WERI-Rb-1 (cell line): ENCODE results near the gene ZFP62.

Experiments used
- DNase-seq: peaks from one replicate; pipeline ENCODE4 v3.0.0-alpha.2; 2020
- H3K27ac ChIP-seq: fragments of 250-450 bp; sonication (Bioruptor Pico); 2 replicates; pipeline ENCODE4 v1.5.1; 2020; ENCODE audit warnings: mild to moderate bottlenecking, moderate library complexity
- H3K27me3 ChIP-seq: fragments of 250-450 bp; sonication (Bioruptor Pico); 2 replicates; pipeline ENCODE4 v1.5.1; 2021; ENCODE audit warnings: mild to moderate bottlenecking, low read depth, moderate library complexity; ENCODE audit not compliant: insufficient read depth, severe bottlenecking
- H3K36me3 ChIP-seq: fragments of 250-450 bp; sonication (Bioruptor Pico); 2 replicates; pipeline ENCODE4 v1.5.1; 2020; ENCODE audit warnings: mild to moderate bottlenecking, moderate library complexity
- H3K4me3 ChIP-seq: 2 replicates; pipeline ENCODE4 v1.5.1; 2011; ENCODE audit warnings: low read depth, mild to moderate bottlenecking, control low read depth, low read length
- H3K9me3 ChIP-seq: fragments of 250-450 bp; sonication (Bioruptor Pico); 2 replicates; pipeline ENCODE4 v1.5.1; 2021; ENCODE audit warnings: mild to moderate bottlenecking, moderate library complexity; ENCODE audit not compliant: severe bottlenecking
- TF ChIP-seq, protein P1 (sequence below): IDR thresholded peaks from 2 replicates; pipeline ENCODE4 v1.5.1; 2011; ENCODE audit warnings: low read depth, mild to moderate bottlenecking, control low read depth, inconsistent platforms, low read length

ZFP62 gene

DNA sequence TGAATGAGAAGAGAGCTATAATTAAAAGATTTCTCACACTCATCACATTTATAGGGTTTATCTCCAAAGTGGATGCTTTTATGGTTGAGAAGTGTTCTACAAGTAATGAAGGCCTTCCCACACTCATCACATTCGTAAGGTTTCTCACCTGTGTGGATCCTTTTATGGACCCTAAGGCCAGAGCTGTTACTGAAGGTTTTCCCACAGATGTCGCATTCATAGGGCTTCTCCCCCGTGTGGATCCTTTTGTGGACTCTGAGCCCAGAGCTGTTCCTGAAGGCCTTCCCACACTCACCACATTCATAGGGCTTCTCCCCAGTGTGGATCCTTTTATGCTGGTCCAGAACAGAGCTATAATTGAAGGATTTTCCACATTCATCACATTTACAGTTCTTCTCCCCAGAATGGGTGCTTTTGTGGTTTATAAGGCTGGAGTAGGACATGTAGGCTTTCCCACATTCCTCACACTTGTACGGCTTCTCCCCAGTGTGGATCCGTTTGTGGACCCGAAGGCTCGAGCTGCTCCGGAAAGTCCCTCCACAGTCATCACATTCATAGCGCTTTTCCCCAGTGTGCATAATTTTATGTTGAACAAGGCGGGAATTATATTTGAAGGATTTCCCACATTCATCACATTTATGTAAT is 10.5 kb downstream of the ZFP62 start:
- TF ChIP-seq, protein P1, sequence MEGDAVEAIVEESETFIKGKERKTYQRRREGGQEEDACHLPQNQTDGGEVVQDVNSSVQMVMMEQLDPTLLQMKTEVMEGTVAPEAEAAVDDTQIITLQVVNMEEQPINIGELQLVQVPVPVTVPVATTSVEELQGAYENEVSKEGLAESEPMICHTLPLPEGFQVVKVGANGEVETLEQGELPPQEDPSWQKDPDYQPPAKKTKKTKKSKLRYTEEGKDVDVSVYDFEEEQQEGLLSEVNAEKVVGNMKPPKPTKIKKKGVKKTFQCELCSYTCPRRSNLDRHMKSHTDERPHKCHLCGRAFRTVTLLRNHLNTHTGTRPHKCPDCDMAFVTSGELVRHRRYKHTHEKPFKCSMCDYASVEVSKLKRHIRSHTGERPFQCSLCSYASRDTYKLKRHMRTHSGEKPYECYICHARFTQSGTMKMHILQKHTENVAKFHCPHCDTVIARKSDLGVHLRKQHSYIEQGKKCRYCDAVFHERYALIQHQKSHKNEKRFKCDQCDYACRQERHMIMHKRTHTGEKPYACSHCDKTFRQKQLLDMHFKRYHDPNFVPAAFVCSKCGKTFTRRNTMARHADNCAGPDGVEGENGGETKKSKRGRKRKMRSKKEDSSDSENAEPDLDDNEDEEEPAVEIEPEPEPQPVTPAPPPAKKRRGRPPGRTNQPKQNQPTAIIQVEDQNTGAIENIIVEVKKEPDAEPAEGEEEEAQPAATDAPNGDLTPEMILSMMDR = no peak
- no peaks in the 10 kb centered on the region for H3K27me3 ChIP-seq
- H3K9me3 ChIP-seq = no peaks in the 10 kb centered on the region
- no peak for DNase-seq
- H3K4me3 ChIP-seq = no peak overlapping the region
- H3K36me3 ChIP-seq = peaks cover 17% of the 10 kb centered on the region
- no peak overlapping the region for H3K27ac ChIP-seq

DNA sequence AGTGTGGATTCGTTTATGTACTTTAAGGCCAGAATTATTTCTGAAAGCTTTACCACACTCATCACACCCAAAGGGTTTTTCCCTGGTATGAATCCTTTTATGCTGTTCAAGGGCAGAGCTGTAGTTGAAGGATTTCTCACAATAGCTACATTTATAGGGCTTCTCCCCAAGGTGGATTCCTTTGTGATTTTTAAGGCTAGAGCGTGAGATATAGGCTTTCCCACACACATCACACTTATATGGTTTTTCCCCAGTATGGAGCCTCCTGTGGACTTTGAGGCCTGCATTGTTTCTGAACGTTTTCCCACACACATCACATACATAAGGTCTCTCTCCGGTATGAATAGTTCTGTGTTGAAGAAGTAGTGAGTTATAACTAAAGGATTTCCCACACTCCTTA is 11.2 kb downstream of the ZFP62 start:
- Histone ChIP-seq H3K27me3 (no peaks in the 10 kb centered on the region), H3K4me3 (no peak overlapping the region), H3K36me3 (peaks cover 17% of the 10 kb centered on the region), H3K27ac (no peak overlapping the region), H3K9me3 (no peaks in the 10 kb centered on the region)
- DNase-seq = no peak
- TF ChIP-seq, protein P1 = no peak

DNA sequence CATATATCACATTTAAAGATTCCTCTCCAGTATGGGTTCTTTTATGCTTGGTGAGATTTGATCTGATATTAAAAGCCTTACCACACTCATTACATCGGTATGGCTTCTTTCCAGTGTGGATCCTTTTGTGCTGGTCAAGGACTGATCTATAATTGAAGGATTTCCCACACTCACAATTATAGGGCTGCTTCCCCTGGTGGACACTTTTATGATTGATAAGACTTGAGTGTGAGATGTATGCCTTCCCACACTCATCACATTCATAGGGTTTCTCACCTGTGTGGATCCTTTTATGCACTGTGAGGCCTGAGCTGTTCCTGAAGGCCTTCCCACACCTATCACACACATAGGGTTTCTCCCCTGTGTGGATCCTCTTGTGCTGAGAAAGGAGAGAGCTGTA is 12.2 kb downstream of the ZFP62 start:
- DNase-seq = no peak
- H3K36me3 ChIP-seq = peaks cover 17% of the 10 kb centered on the region
- H3K27me3 ChIP-seq = no peaks in the 10 kb centered on the region
- TF ChIP-seq, protein P1 = no peak
- H3K9me3 ChIP-seq = no peaks in the 10 kb centered on the region
- H3K27ac ChIP-seq = no peak overlapping the region
- no peak overlapping the region for H3K4me3 ChIP-seq

DNA sequence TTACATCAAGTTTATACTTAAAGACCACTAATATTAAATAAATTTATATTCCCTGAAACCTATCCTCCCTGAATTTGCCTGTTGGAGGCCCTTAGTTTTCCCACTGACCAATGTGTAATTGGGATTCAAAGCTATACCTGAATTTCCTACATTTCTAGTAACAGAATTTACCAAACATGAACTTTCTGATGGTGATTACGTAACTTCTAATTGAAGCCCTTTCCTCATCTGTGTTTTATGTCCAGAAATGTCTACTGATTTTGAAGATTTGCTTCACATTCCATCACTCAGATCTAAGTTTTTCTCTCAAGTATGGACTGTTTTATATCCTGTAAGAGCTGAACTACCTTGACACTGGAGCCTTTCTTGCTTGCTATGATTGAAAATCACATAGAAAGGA is 12.8 kb downstream of the ZFP62 start:
- TF ChIP-seq, protein P1 = no peak
- Histone ChIP-seq H3K9me3 (no peaks in the 10 kb centered on the region), H3K27ac (no peak overlapping the region), H3K27me3 (no peaks in the 10 kb centered on the region), H3K4me3 (no peak overlapping the region), H3K36me3 (peaks cover 17% of the 10 kb centered on the region)
- DNase-seq = no peak

DNA sequence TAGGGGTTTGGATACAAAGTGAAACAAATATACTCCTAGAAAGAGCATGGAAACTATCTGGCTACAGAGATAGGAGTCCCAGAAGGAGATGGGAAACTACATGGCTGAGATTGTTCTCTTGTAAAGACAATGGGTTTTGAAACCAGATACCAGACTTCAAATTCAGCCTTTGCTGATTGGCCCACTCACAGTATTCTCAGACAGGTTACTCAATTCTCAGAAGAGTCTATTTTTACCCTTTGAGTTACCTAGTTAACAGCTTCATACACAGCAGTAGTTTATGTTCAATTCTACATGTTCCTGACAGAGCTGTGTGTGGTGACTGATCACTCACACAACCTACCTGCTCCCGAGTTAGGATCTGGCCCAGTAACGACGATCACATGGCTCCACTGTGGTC is 14.1 kb downstream of the ZFP62 start:
- Histone ChIP-seq H3K36me3 (peaks cover 17% of the 10 kb centered on the region), H3K27me3 (no peaks in the 10 kb centered on the region), H3K27ac (no peak overlapping the region), H3K9me3 (no peaks in the 10 kb centered on the region), H3K4me3 (no peak overlapping the region)
- no peak for DNase-seq
- TF ChIP-seq, protein P1 = no peak

DNA sequence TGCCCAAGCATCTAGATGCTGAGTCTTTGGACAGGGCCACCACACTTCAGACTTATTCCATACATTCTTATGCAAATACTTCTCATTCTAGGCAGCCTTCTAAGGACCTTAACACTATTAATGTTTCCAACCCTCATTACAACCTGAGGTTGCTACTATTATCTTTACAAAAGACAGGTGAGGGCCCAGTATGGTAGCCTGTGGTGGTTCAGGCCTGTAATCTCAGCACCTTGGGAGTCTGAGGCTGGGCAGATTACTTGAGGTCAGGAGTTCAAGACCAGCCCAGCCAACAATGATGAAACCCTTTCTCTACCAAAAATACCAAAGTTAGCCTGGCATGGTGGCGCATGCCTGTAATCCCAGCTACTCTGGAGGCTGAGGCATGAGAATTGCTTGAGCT is 16.2 kb downstream of the ZFP62 start:
- H3K9me3 ChIP-seq = no peaks in the 10 kb centered on the region
- no peak for DNase-seq
- no peak overlapping the region for H3K27ac ChIP-seq
- H3K27me3 ChIP-seq = no peaks in the 10 kb centered on the region
- peaks cover 3% of the 10 kb centered on the region; the same call in 1 of the 2 replicates for H3K36me3 ChIP-seq
- H3K4me3 ChIP-seq = no peak overlapping the region
- TF ChIP-seq, protein P1 = no peak
